Lower leg skin (tissue), 4 donors: Measurements from ENCODE around the gene PDLIM5. TPM values are rescaled to one million over a fixed set of nuclear protein-coding genes. Genes with fewer than 3 reads are reported as not detected.

Experiments
- DNase-seq, 2 donors: peaks; one replicate each; pipeline ENCODE4 v3.0.0-alpha.2; 2019; ENCODE audit warnings: low spot score in 2 of 2
- H3K4me3 ChIP-seq: fragments of 200-600 bp; sonication (generic); 2 replicates; pipeline ENCODE4 v1.5.1; 2017; ENCODE audit warnings: mild to moderate bottlenecking, low read depth; ENCODE audit not compliant: poor library complexity, severe bottlenecking
- CTCF ChIP-seq, 3 donors: fragments of 450-650 bp; IDR thresholded peaks; one replicate each; pipeline ENCODE4 v1.5.1; 2016; ENCODE audit warnings: antibody characterized with exemption in 3 of 3, mild to moderate bottlenecking in 3 of 3, moderate library complexity in 2 of 3
- POLR2A ChIP-seq, 2 donors: fragments of 450-650 bp; IDR thresholded peaks; one replicate each; pipeline ENCODE4 v1.6.1; 2016 to 2017; ENCODE audit warnings: antibody characterized with exemption in 2 of 2, mild to moderate bottlenecking in 1 of 2, moderate library complexity in 1 of 2
- WGBS, 2 donors: methylation state at CpG; one replicate each; pipeline ENCODE4 v1.1.5; 2018; 5-methylcytosine and 5-hydroxymethylcytosine counted together
- intact Hi-C: fragments of 100-400 bp; cut with DNase I; formaldehyde crosslinking; loops from one replicate; pipeline ENCODE4 v1.15.0; 2023; ENCODE audit warnings: low total_unique reads
- total RNA-seq, 4 donors: library from RNA; depleted of rRNA; stranded (reverse); fragments of >200 nt; gene quantifications; one replicate each; pipeline ENCODE4 v1.1.0, GENCODE V29; 2016

PDLIM5 gene
- total RNA-seq, 4 donors from 2014 or later, result 65.8 to 81.4 (median 72.0) TPM

DNA sequence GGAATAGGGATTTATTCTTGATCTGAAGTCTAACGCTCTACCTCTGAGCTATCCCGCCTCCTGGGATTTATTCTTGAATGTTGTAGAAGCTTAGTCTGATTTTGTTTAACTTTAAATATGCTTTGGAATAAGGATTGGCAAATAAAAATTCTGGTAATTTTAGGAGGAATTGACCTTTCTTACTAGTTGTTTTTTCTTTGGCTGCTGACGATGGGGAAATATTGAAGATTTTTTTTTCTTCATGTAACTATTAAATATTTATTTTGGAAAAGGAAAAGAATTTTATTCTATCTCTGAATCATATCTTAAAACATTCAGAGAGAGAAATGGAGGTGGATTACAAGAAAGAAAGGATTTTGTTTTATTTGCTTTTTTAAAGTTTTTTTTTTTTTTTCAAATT, 122.9 kb downstream of the PDLIM5 start:
- intact Hi-C loops, result no loop called here
- DNase-seq, result no peak
- H3K4me3 ChIP-seq, result no peak overlapping the region
- no peak for TF ChIP-seq CTCF (IDR thresholded peaks at IDR 0.05)
- TF ChIP-seq POLR2A (IDR thresholded peaks at IDR 0.05), result no peak
- 76 to 84% methylated on average over 3 of the region's 3 CpGs for WGBS, 2 donors

GRCh38 chr4:94575652-94576051, 123.9 kb downstream of the PDLIM5 start:
- 94% methylated on average over 10 of the region's 10 CpGs for WGBS, 2 donors
- DNase-seq, result no peak

DNA sequence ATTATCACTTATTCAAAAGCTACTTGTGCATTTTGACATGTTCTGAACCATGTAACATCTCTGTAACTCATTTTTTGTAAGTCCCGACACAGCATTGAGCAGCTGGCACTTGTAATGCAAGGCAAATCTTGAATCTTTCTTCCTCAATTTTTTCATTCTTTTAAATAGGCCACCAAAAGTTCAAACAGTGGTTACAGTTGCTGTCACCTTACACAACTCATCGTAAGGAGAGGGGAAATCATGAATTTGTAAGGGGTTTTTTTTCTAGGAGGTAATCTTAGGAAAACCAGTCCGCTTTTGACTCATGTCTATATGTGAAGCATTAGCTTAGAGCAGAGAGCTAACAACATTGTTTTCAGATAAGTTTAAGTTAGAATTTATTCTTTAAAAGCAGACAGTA, 124.5 kb downstream of the PDLIM5 start:
- TF ChIP-seq POLR2A (IDR thresholded peaks at IDR 0.05) (no peak), CTCF (IDR thresholded peaks at IDR 0.05) (no peak)
- no peak for DNase-seq
- intact Hi-C loops, result no loop called here
- 53 to 91% methylated on average over 3 of the region's 3 CpGs for WGBS, 2 donors
- H3K4me3 ChIP-seq, result no peak overlapping the region

More at GRCh38 chr4:94575652-94576051, 123.9 kb downstream of the PDLIM5 start:
- intact Hi-C loops, result no loop called here
- TF ChIP-seq POLR2A (IDR thresholded peaks at IDR 0.05) (no peak), CTCF (IDR thresholded peaks at IDR 0.05) (no peak)
- H3K4me3 ChIP-seq, result no peak overlapping the region

DNA sequence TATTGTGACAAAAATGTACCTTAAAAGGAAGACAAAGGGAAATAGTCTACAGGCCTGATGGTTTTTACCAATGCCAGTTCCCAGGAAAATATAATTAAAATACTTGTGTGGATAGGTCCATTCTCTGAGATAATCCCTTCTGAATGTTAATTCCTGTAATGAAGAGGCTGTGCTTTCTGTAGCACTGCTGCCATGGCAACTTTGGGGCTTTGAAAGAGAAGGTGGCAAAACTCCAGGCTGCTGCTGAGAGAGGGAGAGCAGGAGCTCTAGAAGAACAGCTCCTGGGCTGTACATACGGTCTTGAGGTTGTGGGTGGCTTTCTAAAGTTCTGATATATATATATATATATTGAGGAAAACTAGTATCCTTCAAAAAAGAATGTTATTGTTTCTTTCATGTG, 125.4 kb downstream of the PDLIM5 start:
- no peak for TF ChIP-seq CTCF (IDR thresholded peaks at IDR 0.05)
- TF ChIP-seq POLR2A (IDR thresholded peaks at IDR 0.05), result no peak
- 18 to 24% methylated on average over 1 of the region's 1 CpG for WGBS, 2 donors
- no peak for DNase-seq
- no peak overlapping the region for H3K4me3 ChIP-seq
- intact Hi-C loops, result no loop called here

DNA sequence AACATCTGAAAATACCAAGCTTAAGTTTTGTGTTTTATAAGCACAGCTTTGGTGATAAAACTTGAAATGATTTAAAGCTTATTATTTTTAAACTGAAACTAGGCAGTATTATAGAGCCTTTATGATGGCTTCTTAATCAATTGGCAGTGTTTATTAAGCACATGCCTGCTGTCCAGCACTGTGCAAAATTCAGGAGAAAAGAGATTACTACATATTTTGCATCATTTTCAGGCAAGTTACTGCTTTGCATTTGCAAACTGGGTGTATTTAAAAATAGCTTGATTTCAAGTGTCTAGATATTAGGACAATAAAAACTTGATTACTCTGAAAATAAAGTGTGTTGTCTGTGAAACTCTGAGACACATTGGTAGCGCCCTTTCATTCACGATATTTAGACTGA, 126.5 kb downstream of the PDLIM5 start:
- TF ChIP-seq CTCF (IDR thresholded peaks at IDR 0.05) (no peak), POLR2A (IDR thresholded peaks at IDR 0.05) (no peak)
- intact Hi-C loops, result no loop called here
- H3K4me3 ChIP-seq, result no peak overlapping the region
- no peak for DNase-seq
- 82 to 87% methylated on average over 2 of the region's 2 CpGs for WGBS, 2 donors

DNA sequence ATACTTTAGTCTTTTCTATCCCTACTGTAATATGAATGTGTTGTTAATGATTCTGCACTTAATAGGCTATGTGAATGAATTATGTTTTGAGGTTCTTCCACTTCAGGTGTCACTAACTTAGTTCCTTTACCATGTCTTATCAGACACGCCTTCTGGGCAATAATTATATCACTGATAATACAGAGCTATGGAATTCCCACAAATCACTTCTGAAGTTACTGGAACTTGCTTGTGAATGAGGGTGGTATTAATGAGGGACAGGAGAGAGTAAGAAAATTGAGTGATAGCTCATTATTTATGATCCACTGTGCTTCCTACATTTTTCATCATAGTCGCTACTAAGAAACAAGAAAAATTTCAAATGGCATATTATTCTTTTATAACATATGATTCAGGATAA, 130.0 kb downstream of the PDLIM5 start:
- no peak overlapping the region for H3K4me3 ChIP-seq
- TF ChIP-seq CTCF (IDR thresholded peaks at IDR 0.05) (no peak), POLR2A (IDR thresholded peaks at IDR 0.05) (no peak)
- 88 to 90% methylated on average over 2 of the region's 2 CpGs for whole genome bisulfite sequencing, 2 donors
- intact Hi-C loops, result no loop called here
- no peak for DNase-seq
